HS-27A (cell line): ENCODE data around the gene FOXR1.

ENCODE experiments used
- DNase-seq: peaks from one replicate; pipeline ENCODE4 v3.0.0-alpha.2; 2012; ENCODE audit warnings: low read depth, missing footprints

The FOXR1 gene

DNA sequence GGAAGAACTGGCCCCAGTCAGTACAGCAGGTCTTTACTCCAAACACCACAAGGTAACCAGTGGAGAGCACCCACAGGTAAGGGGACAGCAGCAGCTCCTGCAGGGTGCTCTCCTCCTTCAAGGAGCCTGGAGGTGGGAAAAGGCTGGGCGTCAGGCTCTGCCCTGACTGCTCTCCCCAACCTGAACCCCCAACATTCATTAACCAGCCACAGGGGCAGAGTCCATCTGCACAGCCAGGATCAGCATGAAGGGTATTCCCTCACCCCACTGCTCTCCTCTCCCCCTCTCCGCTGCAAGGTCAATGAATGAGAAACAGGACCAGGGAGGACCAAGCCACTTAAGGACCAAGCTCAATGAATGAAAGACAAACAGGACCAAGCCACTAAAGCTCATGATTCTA, 55.4 kb downstream of the FOXR1 start:
- DNase-seq: no peak

DNA sequence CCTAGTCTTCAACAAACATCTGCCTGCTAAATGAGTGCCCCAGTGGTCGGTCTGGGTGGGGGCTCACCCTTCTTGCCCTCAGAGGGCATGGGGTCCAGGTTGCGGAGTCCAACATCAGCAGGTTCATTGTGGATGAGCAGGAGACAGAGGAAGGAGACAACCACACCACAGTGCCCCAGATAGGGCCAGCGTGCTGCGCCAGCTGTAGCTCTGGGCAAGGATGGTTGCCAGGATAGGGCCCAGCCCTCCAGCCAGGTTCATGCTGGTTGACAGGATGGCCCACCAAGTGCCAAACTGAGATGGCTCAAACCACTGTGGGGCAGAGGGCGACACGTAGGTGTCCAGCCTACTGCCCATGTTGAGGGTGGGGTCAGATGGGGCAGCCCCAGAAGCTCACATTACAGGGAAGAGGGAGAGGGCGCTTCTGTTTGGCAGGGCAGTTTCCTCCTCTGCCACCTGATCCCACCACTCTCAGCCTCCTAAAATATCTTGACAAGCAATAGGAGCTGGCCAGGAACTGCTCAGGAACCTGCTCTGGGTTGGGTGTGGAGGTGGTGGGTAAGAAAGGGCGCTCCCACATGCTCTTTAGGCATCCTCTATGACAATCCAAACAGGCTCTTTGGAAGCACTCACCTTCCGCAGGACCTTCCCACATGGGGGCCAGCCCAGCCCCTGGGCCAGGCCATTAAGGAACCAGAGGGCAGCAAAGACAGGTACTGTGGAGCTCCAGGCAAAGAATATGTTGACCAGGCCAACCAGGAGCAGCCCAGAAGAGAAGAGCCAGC, 56.2 kb downstream of the FOXR1 start:
- DNase-seq: no peak

DNA sequence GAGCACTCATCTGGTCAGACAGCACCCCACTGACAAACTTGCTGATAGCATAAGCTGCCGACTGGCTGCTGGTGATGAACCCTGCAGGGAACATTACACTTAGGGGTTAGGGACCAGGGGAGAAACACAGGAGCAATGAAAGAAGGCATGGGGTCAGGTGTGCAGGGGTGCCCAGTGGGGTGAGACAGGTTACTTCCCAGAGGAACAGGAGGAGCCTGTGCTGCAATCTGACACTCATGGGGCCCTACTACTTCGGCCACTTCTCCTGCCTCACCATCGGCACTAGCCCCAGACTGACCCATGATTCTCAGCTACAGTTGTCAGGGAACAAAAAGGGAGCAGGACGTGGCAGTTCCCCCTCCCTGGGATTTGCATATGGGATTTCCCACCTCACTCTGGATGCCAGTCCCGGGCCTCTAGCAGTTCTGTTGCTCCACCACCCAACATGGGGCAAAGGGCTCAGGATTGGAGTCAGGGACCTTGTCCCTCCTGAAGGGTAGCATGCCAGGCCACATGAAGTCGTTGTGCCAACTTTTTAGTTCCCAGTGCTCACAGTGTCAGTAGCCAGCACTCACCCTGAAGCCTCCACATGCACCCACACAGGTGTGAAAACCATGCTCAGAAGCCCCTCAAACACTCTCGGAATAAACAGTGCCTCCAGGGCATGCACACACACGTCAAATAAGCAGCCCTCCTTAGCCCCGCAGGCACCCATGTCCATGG, 56.9 kb downstream of the FOXR1 start:
- DNase-seq: no peak

DNA sequence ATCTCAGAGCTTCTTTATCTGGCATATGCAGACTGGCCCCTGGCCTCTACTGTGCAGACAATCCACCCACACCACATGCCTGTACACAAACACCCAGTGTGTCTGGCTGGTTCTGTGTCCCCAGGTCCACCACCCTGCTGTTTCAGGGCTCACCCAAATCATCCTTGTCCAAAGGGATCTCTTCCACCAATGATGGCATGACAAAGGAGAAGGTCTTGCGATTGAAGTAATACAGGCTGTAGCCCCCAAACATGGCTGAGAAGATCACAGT, 57.4 kb downstream of the FOXR1 start:
- no peak for DNase-seq

DNA sequence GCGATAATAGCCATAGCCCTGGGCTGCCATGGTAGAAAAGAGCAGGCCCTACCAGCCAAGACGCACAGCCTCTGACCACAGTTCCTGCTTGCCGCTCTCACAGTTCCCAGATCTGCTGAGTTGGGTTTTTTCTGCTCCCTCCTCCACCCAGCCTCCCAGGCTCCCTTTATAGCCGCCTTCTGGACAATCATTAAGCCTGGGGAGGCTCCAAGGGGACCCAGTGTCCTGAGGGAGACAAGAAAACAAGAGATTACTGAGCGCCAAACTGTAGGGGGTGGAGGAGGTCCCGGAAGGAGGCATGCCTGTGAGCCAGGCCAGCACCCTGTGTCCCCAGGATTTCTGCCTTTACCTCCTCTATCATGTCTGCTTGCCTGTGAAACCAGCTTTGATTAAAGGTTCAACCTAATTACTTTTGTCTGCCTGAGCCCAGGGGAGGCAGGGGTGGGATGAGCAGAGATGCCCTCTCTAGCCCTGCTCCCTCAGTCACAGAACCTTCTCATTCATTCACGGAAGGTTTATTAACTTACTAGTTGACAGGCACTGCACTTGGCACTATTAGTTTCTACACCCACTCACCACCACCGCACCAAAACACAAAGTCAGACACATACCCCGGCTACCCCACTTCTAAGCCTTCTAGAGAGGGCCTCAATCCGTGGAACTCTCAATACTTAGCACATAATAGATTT, 57.9 kb downstream of the FOXR1 start:
- DNase-seq: no peak

DNA sequence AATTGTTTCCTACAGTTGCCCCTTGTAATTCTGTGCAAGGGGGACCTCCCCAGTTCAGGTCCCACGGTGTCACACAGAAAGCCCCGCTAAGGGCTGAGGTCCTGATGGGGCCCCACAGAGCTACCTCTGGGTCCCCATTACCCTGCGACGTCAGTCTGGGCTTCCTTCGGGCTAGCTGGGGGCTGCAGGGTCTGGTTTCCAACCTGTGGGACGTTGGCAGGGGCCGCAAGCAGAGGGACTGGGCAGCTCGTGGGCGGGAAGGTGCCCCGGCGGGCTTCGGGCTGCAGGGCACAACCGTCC, 58.4 kb downstream of the FOXR1 start:
- no peak for DNase-seq

DNA sequence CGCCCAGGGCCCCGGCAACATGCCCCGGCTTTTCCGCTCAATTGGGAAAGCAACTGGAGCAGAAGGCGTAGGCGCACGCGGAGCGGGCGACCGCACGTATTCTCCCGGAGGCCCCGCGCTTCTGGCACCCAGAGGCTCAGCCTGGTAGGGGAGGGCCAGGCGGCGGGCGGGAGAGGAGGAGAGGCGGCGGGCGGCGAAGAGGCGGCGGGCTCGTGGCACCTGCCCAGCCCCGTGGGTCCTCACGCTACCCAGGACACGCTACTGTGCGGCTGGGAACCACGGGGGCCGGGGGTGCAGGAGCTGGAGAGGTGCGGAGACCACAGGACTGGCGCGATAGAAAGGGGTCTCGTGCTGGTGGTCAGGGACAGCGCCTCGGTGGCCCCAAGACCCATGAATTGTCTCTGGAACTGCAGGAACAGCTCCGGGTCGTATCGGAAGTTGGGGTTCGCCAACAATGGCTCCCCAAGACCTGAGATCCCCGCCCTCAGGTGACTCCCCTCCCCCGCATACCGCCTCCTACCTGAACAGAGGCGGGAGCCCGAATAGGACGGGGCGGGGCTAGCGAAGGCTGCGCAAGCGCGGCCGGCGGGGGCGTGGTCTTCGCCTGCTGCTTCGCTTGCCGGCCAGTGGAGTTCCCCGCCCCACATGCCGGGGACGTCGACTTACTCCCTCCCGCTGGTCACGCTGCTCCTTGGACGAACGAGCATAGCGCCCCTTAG, 58.9 kb downstream of the FOXR1 start, which contains the start of gene SLC37A4:
TSS of gene SLC37A4 (minus strand) at position 549 of the 719 bp plus-strand sequence.
- DNase-seq: peak; percentile 60
